Measurements from ENCODE around the gene SLC15A3.

DNA sequence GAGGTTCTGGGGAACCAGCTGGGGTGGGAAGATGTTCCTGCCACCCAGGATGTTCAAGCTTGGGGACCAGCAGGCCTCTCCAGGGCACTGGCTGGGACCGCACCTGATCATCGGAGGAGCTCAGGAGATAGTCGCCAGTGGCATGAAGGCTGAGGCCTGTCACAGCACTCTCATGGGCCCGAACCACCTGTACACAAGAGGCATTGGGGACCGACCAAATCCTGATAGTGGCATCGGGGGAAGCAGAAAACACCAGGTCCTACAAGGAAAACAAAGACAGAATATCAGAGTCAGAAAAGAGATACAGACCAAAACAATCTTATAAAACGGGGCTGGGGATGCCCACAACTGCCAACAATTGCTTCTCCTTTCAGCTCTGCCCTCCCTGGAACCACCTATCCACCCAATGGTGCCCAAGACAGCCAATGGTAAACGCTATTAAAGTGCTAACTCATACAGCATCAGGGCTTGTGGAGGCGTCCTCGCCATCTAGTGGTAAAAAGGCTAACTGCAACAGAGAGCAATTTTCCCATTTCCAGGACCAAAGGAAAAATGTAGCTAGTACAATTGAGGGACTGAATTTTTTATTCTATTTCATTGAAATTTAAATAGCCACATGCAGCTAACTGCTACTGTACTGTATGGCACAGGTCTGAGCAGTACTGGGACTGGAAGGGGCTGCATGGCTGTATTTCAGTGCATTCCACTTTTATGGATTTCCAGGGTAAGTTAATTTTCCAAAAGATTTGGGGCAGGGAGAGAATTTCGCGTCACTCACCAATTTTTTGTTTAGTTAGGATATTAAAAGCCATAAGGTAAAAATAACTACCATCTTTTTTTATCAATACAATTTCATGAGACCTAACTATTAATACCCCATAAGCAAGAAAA, 52.7 kb downstream of the SLC15A3 start:
- TF ChIP-seq, protein P1, sequence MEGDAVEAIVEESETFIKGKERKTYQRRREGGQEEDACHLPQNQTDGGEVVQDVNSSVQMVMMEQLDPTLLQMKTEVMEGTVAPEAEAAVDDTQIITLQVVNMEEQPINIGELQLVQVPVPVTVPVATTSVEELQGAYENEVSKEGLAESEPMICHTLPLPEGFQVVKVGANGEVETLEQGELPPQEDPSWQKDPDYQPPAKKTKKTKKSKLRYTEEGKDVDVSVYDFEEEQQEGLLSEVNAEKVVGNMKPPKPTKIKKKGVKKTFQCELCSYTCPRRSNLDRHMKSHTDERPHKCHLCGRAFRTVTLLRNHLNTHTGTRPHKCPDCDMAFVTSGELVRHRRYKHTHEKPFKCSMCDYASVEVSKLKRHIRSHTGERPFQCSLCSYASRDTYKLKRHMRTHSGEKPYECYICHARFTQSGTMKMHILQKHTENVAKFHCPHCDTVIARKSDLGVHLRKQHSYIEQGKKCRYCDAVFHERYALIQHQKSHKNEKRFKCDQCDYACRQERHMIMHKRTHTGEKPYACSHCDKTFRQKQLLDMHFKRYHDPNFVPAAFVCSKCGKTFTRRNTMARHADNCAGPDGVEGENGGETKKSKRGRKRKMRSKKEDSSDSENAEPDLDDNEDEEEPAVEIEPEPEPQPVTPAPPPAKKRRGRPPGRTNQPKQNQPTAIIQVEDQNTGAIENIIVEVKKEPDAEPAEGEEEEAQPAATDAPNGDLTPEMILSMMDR (conservative IDR thresholded peaks at IDR 0.05), result peak; percentile 97
- TF ChIP-seq ZFX (IDR thresholded peaks at IDR 0.05), result no peak

Data from C4-2B (cell line).